Occipital lobe (tissue), 2 donors: ENCODE data around the gene ZNF106. TPM values are rescaled to one million over a fixed set of nuclear protein-coding genes. Genes with fewer than 3 reads are reported as not detected.

ENCODE experiments used
- DNase-seq: peaks from one replicate; lab custom pipeline; 2025; lab: John Stamatoyannopoulos, UW
- total RNA-seq: library from RNA; depleted of rRNA; stranded (reverse); fragments of >200 nt; gene quantifications from one replicate; pipeline ENCODE4 v1.2.3, GENCODE V29; 2014

The ZNF106 gene
- total RNA-seq, 1 donor from 2014 or later: 52.4 TPM

DNA sequence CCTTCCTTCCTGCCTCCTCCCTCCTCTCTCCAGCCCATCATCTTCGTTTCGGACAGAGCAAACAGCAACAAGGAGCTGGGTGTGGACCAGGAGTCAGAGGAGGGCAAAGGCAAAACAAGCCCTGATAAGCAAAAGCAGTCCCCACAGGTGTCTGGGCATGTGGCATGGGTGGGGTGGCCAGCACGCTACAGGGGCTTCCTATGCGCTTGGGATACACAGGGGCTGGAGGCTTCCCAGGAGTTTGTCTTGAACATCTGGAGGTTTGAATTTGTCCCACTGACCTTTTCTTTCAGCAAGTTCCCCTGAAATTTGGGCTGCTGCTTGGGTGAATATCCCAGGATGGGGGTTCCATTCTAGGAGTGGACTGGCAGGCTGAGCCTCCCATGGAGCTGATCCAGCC, 82.8 kb downstream of the ZNF106 start:
- no peak for DNase-seq

DNA sequence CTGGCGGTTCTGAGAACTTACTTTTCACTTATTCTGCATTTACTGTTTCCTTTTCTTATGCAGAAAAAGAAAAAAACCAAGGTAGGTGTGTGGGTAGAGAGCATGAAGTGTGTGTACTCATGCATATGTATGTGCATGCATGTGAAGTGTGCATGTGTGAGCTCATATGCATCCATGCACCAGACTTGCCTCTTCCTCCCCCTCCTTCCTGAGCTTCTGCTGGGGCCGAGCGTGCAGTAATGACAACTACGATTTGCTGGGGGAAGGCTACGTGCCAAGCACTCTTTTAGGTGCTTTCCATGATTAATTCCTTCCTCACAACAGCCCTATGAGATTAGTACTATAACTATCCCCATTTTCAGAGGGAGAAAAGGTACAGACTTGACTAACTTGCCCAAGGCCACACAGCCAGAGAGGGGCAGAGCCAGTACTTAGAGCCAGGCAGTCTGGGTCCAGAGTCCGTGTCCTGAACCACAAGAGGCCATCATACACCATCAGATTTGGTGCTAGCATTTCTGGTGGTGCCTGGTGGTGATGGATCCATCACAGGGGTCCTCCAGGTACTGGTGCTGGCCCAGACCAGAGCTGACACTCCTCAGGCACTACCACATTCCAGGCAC, 85.0 kb downstream of the ZNF106 start:
- DNase-seq: no peak

DNA sequence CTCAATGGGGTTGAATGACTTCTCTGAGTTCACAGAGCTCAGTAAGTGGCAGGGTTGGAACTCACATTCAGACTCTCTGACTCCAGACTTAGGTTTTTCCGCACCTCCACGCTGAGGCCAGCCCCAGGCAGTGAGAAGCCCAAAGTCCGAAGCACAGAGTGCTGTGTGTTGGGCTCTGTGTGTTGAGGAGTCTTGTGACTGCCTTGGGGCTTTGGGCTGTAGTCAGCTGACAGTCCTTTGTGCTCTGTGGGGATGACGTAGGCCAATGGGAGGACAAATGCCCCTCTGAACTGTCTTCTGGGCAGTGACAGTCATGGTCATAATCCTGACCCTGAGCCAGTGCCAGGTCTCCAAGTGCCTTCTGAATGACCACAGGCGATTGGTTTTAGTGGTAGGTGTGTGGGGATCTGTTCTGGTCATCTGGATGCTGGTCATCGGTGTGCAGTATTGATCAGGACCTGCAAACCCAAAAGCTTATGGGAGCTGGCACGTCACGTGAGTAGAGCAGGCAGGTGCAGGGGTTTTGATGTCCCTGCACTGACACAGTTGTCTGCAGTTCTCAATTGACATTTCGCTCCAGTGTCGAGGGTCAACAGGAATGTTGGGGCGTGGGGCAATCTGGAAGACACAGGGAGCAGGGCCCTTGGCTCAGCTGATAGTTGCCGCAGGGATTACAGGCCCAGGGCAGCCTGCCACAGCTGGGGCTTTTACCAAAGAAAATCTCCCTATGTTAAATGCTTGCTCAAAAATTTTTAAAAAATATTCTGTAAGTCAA, 86.3 kb downstream of the ZNF106 start:
- DNase-seq: peak; percentile 78

DNA sequence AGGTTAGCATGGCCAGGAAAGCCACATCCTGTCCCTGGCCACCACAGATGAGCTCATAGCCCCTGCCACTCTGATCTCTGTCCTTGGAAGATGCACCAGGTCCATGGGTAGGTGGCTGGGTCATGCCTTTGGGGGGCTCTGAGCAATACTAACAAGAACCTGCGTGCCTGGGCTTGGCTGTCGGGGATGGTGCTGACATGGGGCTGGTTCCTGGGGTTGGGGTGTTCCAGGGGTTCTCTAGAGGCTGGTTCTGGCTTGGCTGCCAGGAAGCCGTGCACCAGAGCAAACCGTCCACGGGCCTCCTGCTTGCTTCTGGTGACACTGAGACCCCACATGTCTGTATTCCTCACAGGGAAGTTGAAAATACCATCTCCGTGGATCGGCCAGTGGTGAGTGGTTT, 87.6 kb downstream of the ZNF106 start:
- DNase-seq: no peak

DNA sequence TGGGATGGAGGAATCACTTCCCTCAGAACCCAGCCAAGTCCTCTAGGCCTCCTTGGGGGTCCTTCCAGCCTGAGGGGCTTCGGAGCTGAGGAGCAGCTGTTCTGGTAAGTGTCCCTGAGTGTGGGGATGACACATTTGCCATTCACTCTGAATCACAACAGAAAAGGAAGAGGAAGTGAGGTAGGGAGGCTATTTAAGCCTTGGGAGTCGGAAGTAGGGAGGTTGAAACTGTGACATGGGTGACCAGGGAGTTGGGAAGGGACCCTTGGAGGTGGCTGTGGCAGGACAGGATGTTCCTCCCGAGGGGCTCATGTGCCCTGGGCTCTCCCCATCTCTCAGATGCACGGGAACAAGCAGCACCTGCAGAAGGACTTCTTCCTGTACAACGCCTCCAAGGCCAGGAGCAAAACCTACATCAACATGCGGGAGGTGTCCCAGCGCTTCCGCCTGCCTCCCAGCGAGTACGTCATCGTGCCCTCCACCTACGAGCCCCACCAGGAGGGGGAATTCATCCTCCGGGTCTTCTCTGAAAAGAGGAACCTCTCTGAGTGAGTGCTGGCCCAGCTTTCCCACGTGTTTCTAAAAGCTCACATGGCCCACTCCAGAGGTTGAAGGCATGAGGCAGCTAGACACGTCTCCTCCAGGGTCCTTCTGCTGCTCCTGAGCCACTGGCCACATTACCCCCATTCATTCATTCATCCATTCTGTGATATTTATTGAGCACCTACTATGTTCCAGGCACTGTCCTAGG, 88.3 kb downstream of the ZNF106 start:
- DNase-seq: no peak

DNA sequence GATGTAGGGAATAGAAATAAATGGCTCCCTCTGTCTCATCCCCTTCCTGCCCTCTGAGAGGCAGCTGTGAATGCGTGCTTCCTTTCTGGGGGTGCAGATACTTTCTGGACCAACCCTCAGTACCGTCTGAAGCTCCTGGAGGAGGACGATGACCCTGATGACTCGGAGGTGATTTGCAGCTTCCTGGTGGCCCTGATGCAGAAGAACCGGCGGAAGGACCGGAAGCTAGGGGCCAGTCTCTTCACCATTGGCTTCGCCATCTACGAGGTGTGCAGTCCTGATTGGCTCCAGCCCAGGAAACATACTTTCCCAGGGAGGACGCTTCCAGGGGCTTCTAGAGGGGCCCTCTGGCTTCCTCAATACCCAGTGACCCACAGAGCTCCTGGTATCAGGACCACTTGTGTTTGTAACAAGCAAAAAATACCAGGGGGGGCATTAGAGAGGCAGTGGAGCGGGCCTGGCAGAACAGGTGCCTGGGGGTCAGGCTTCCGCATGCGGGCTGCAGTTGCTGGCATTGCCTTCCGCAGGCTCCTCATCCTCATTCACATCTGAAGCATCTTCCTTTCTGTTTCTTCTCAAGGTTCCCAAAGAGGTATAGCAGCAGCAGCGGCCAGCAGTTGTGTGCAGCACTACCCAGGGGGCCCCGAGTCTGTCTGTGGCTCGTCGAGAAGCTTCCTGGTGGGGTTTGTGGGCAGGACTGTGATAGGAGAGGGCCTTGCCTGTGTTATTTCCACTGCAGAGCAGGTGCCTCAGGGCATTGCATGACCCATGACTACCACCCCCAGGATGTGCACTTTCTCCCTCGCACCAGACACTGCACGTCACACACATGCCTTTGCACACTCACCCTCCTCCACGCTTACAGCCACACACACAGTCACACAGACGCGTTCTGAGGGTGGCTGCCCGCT, 89.1 kb downstream of the ZNF106 start:
- DNase-seq: no peak

DNA sequence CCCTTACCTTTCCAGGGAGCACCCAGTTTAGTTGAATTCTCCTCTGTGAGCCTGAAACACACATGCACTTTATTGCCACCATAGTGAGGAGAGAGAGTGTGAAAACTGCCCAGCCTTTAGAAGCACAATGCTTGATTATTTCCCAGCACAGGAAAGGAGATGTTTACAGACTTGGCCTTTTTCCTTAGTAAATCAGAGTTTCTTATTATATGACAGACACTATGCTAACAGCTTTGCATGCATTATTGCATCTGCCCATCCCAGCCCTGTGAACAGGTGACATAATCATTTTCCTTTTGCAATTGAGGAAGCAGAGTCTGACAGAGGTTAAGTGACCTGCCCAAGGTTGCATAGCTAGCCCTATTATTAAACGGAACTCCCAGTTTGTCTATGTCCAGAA, 95.1 kb downstream of the ZNF106 start:
- DNase-seq: no peak

DNA sequence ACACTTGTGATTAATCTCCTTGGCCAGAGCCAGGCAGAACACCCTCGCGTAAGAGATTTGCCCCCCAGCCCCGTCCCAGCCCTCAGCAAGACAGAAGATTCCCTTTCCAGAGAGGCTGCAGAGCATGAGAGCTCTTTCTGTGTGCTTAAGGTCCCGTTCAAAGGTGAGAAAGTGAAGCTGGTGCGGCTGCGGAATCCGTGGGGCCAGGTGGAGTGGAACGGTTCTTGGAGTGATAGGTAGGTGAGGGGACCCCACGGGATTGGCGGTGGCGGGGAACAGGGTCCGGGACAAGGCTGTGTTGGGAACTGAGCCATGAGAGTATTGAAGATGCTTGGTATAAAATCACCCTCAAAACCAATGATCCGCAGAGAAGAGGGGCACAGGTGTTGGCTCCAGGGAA, 96.8 kb downstream of the ZNF106 start:
- no peak for DNase-seq

DNA sequence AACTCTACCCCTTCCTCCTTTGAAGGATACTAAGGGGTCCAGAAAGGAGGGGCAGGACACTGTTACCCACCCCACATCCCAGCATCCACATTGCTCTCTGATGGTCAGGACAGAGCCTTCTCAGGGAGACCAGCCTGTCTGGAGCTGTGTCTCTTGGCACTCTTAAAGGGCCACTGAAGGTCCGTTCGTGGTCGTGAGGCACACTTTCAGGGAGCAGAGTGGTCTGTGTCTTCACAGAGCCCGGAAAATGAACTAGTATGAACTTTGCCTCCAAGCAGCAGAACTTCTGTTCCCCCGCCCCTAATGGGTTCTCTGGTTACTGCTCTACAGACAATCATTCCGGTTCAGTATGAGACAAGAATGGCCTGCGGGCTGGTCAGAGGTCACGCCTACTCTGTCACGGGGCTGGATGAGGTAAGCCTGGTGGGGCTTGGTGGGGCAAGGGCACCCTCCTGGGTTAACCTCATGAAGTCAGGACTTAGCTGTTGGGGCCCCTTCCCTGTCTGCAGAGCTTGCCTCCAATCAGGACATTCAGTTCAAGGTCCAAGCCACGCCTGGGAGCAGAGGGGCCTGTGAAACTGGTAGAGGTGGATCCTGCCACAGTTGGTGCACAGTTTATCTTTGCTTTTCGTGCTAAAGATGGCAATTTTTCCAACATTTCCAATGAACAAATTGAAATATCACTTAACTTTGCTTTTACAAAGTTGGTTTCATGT, 98.5 kb downstream of the ZNF106 start:
- no peak for DNase-seq

DNA sequence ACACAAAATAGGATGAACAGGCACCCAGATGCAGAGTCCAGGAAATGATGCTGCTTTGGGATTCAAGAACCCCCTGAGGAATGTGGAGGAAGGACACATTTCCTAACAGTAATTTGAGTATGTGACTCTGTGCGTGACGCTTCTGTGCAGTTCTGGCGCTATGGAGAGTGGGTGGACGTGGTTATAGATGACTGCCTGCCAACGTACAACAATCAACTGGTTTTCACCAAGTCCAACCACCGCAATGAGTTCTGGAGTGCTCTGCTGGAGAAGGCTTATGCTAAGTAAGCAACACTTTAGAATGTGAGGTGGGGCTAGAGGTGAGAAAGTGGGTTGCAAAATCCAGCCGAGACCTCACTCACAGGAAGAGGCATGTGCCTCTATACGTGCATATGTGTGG, 103.3 kb downstream of the ZNF106 start:
- no peak for DNase-seq

DNA sequence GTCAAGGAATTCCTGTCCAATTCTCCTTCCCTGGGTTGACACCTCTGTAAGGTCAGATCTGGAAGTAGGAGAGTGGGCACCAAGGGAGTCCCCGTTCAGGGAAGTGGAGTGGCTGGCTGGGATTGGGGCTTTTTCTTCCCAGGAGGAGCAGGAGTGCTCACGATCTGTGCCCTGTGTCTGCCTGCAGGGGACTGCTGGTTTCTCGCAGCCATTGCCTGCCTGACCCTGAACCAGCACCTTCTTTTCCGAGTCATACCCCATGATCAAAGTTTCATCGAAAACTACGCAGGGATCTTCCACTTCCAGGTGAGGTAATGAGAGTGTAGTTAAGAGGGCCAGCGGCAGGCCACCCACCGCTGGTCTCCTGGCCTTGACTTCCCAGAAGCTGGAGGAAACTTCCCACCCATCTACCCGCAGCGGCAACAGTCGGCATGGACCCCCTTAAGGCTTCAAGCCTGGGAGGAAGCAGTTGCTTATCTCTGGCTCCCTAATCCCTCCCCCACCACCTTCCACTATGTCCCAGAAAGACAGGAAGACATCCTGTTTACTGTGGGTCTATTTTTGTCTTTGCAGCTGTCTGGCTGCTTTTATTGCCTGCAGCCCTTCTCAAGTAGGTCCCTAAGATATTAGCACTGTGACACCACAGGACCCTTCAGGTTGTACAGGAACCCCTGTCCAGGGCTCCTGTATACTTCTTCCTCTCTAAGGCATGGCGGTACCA, 104.8 kb downstream of the ZNF106 start:
- no peak for DNase-seq

DNA sequence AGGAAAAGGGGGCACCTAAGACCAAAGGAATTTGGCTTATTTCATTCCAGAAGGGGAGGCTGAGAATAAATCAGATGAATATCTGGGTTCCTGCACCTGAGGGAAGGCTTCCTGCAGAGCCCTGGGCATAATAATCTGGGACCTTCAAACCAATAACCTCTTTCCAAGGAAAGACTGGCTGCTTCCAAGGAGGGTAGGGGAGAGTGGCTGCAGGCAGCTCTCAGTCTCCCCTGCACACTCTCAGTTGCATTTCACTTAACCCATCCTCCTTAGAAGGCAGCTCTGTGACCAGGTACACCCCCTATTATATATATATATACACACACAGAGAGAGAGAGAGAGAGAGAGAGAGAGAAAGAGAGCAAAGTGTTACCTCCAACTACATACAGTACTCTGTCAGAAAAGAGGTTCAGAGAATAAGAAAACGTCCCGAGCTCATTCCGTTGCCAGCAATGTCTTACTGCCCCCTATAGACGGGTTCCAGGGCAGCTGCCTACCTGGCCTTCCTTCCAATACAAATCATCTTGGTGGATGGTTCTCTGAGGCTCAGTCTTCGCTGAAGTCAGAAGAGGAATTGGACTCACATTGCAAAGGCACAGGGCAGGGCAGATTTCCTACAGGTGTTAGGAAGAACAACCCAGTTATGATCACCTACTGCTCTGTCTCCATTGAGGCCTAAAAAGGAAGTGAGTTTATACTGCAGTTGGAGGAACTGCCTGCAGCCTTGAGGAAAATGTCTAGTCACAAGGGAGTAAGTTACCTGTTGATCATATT, 105.5 kb downstream of the ZNF106 start:
- no peak for DNase-seq

DNA sequence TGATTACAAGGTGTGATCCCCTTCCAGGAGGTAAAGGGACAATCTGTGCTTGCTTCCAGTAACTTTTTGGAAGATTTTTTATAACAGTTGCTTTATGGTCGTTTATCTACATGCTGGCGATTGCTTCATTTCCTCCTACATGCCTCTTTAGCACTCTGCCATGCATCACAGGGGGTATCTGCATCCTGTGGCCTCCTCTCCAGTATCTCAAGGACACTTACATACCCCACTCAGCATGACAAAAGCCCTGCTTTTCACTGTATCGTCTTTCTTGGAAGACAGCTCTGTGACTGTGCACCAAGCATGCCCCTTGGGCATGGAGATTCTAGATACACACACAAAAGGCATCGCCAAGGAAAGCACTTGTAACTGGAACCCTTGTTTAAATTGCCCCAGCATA, 106.3 kb downstream of the ZNF106 start:
- no peak for DNase-seq

DNA sequence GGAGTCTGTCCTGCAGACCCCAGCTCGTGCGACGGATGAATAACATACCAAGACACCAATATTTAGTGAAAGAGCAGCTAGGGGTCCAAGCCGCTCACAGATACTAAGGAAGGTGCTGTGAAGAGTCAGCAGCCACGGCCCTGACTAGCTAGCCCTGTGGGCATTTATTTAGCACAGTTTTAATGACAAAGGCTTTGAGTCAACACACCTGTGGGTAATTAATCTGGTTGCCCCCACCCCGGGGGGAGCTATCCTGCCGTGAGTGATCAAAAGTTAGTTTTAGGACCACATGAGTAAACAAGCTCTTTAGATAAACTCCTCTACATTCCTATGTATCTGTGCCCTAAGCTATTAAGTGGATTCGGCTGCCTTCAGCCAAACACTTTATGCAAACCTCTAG, 112.9 kb downstream of the ZNF106 start:
- DNase-seq: no peak

DNA sequence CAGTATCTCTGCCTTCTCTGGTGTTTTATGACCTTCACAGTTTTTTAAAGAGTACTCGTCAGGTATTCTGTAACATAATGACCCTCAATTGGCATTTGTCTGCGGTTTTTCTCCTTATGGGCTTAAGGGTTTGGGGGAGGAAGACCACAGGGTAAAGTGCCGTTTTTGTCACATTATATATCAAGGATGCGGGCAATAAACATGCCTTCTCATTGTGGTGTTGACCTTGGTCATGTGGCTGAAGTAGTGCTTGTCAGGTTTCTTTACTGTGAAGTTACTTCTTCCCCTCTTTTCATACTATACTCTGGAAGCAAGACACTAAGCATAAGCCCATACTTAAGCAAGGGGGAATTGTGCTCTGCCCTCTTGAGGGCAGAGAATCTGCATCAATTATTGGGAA, 115.0 kb downstream of the ZNF106 start:
- DNase-seq: no peak

DNA sequence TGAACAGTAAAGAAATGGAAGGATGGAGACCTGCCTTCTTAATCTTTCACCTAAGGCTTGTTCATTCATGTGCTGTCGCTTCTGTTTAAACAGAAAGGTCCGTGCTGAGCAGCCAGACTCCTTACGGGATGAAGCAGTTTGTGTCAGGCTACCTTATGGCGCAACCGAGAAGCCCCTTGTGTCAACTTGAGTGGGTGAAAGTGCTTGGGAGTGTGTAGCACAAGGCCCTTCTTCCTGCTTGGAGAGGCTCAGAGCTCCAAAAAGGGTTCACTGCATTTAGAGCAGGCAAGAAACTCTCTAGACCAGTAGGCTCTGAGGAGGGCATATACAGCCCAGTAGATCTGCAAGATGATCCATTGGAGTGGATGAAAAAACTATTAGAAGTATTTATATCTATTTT, 115.7 kb downstream of the ZNF106 start:
- no peak for DNase-seq

DNA sequence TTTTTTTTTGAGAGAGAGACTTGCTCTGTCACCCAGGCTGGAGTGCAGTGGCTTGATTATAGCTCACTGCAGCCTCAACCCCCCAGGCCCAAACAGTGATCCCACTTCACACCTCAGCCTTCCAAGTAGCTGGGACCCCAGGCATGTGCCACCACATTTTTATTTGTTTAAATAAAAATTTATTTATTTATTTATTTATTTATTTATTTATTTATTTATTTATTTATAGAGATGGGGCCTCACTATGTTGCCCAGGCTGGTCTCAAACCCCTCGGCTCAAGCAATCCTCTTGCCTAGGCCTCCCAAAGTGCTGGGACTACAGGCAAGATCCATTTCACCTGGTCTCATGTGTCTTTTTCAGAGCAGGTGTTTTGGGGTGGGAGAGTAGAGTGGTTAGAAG, 116.1 kb downstream of the ZNF106 start:
- no peak for DNase-seq

DNA sequence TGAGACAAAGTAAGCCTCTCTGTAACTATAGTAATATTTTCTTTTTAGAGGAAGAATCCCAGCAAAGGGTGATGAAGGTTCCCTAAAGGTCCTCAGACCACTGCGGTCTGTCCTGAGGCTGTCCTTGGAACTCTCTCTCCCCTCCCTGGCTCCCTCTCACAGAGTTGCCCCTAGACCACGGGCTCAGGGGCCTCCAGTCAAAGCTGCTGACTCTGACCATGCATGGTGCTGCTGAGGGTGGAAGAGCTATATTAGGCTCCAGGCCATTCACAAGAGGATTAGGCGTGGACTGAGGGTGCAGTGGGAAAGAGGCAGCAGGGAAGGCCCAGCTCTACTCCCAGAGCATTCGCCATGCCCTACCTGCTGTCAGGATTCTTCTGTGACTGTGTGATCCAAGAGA, 117.0 kb downstream of the ZNF106 start:
- no peak for DNase-seq

DNA sequence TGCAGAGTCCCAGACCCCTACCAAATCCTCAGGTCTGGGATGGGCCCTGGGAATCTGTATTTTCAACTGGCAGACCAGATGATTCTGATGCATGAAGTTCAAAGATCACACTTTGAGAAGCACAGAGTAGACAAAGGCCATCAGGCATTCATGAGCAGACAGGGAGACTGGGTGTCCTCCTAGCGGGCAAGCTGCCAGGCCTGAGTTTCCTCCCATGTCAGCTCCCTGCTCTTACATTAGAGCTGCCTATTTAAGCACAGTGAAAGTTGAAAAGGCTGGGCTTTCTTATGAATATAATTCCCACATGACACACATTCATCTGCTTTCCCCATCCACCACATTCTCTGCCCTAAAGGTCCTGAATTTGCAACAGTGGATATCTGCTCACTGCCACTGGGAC, 117.7 kb downstream of the ZNF106 start:
- DNase-seq: no peak

DNA sequence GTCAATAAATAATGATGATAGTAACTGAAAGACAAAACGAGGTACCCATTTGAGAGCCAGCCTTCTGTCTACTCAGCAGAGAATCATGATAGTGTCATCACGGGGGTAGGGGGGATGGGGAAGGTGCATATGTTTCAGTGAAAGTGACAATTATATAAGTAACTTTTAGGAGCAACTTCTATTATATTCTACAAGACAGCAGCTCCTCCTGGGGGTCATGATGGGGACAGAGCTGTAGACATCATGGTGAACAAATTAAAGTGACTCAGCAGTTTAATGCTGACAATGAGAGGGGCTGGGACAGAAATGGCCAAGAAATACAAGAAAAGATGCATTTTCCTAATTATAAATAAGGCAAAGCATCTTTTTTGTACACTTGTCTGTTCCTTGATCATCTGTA, 119.8 kb downstream of the ZNF106 start:
- DNase-seq: no peak
